WTC11 (cell line): ENCODE results near the gene COLGALT1. TPM values are rescaled to one million over a fixed set of nuclear protein-coding genes. Genes with fewer than 3 reads are reported as not detected.
A peak's percentile ranks its signal among the peaks of the same experiment; 100 is the strongest.

Source experiments
- ATAC-seq: fragments of 200-7000 bp; cut with Tn5 transposase; 2 replicates; pipeline ENCODE4 v1.10.0; 2021; ENCODE audit warnings: mild to moderate bottlenecking, moderate library complexity
- CTCF ChIA-PET: fragments of 300-600 bp; sonication (Branson Sonifier 250); formaldehyde crosslinking; loops from one replicate; lab custom pipeline; 2021; ENCODE audit warnings: antibody characterized with exemption; lab: Charles Lee
- POLR2A ChIA-PET: fragments of 350-600 bp; sonication (Branson Sonifier 250); formaldehyde crosslinking; loops from one replicate; lab custom pipeline; 2021; ENCODE audit warnings: antibody characterized with exemption; lab: Charles Lee
- DNase-seq: peaks from one replicate; pipeline ENCODE4 v3.0.0; 2021; ENCODE audit warnings: low spot score
- H3K27ac Mint-ChIP-seq: 2 replicates; pipeline ENCODE4 v1.8.0; 2021; ENCODE audit warnings: mixed read lengths
- H3K27me3 Mint-ChIP-seq: 2 replicates; pipeline ENCODE4 v1.8.0; 2021; ENCODE audit warnings: low read depth, mild to moderate bottlenecking, moderate library complexity, mixed read lengths
- H3K36me3 Mint-ChIP-seq: 2 replicates; pipeline ENCODE4 v1.8.0; 2021; ENCODE audit warnings: mixed read lengths
- H3K4me1 Mint-ChIP-seq: 2 replicates; pipeline ENCODE4 v1.8.0; 2022; ENCODE audit warnings: mixed read lengths
- H3K4me3 Mint-ChIP-seq: 2 replicates; pipeline ENCODE4 v1.8.0; 2021; ENCODE audit warnings: mild to moderate bottlenecking, moderate library complexity, mixed read lengths
- H3K9me3 Mint-ChIP-seq: 2 replicates; pipeline ENCODE4 v1.8.0; 2021; ENCODE audit warnings: mixed read lengths
- AR ChIP-seq: fragments of 250-450 bp; sonication (Bioruptor Pico); IDR thresholded peaks from 2 replicates; pipeline ENCODE4 v1.9.0; 2021; ENCODE audit warnings: mild to moderate bottlenecking
- ATF2 ChIP-seq: sonication (generic); formaldehyde crosslinking; IDR thresholded peaks from 2 replicates; pipeline ENCODE4 v1.8.1; 2022; ENCODE audit warnings: low read depth, missing genetic modification reagents, borderline replicate concordance
- EMX1 ChIP-seq: fragments of 250-450 bp; sonication (Bioruptor Pico); IDR thresholded peaks from 2 replicates; pipeline ENCODE4 v1.8.0; 2021; ENCODE audit warnings: mild to moderate bottlenecking
- ERG ChIP-seq: fragments of 250-450 bp; sonication (Bioruptor Pico); IDR thresholded peaks from 2 replicates; pipeline ENCODE4 v1.8.0; 2021; ENCODE audit warnings: mild to moderate bottlenecking
- ETV6 ChIP-seq: sonication (generic); formaldehyde crosslinking; IDR thresholded peaks from 2 replicates; pipeline ENCODE4 v1.8.1; 2022; ENCODE audit warnings: mild to moderate bottlenecking, missing genetic modification reagents
- MAX ChIP-seq: sonication (generic); formaldehyde crosslinking; IDR thresholded peaks from 2 replicates; pipeline ENCODE4 v1.8.0; 2022; ENCODE audit warnings: mild to moderate bottlenecking, missing genetic modification reagents
- MXD4 ChIP-seq: fragments of 250-450 bp; sonication (Bioruptor Pico); IDR thresholded peaks from 2 replicates; pipeline ENCODE4 v1.8.0; 2021; ENCODE audit warnings: mild to moderate bottlenecking, moderate library complexity, borderline replicate concordance
- NR3C1 ChIP-seq: sonication (generic); formaldehyde crosslinking; conservative IDR thresholded peaks from 2 replicates; pipeline ENCODE4 v1.8.1; 2023; ENCODE audit warnings: low read depth, mild to moderate bottlenecking, missing genetic modification reagents
- OVOL2 ChIP-seq: fragments of 250-450 bp; sonication (Bioruptor Pico); IDR thresholded peaks from 2 replicates; pipeline ENCODE4 v1.9.0; 2021; ENCODE audit warnings: mild to moderate bottlenecking, borderline replicate concordance
- RELA ChIP-seq: sonication (generic); formaldehyde crosslinking; IDR thresholded peaks from 2 replicates; pipeline ENCODE4 v1.8.1; 2022; ENCODE audit warnings: missing genetic modification reagents, mild to moderate bottlenecking, borderline replicate concordance
- ZNF121 ChIP-seq: sonication (generic); formaldehyde crosslinking; IDR thresholded peaks from 2 replicates; pipeline ENCODE4 v1.8.0; 2023; ENCODE audit warnings: missing genetic modification reagents
- ZNF232 ChIP-seq: sonication (generic); formaldehyde crosslinking; IDR thresholded peaks from 2 replicates; pipeline ENCODE4 v1.8.0; 2022; ENCODE audit warnings: mild to moderate bottlenecking, missing genetic modification reagents
- ZNF396 ChIP-seq: fragments of 250-450 bp; sonication (Bioruptor Pico); IDR thresholded peaks from 2 replicates; pipeline ENCODE4 v1.8.0; 2021; ENCODE audit warnings: mild to moderate bottlenecking, moderate library complexity, borderline replicate concordance
- ZNF423 ChIP-seq: fragments of 250-450 bp; sonication (Bioruptor Pico); IDR thresholded peaks from 2 replicates; pipeline ENCODE4 v2.1.2; 2022; ENCODE audit warnings: mild to moderate bottlenecking, moderate library complexity
- ZSCAN18 ChIP-seq: fragments of 250-450 bp; sonication (Bioruptor Pico); IDR thresholded peaks from 2 replicates; pipeline ENCODE4 v2.1.2; 2022; ENCODE audit warnings: mild to moderate bottlenecking, moderate library complexity
- total RNA-seq: library from RNA; stranded (reverse); gene quantifications from 3 replicates; pipeline ENCODE4 v1.2.3, GENCODE V29; 2021

COLGALT1 gene
- total RNA-seq, 1 experiment from 2014 or later, result 54.0 TPM

GRCh38 chr19:17519967-17520366 is 35.5 kb upstream of the COLGALT1 start (continued):
- no peak for TF ChIP-seq AR (CRISPR knock-in tag)
- TF ChIP-seq ZNF232 (CRISPR knock-in tag), result no peak
- TF ChIP-seq OVOL2 (CRISPR knock-in tag), result no peak
- TF ChIP-seq ATF2, result no peak
- no peak for TF ChIP-seq NR3C1 (CRISPR knock-in tag)

- no peak for TF ChIP-seq ZNF121 (CRISPR knock-in tag)
- TF ChIP-seq MXD4, result no peak
- TF ChIP-seq ZNF396 (CRISPR knock-in tag), result no peak
- TF ChIP-seq ZSCAN18 (CRISPR knock-in tag), result no peak
- TF ChIP-seq EMX1, result no peak
- no peak for TF ChIP-seq RELA
- no peak for TF ChIP-seq ERG (CRISPR knock-in tag)
- TF ChIP-seq, all 79 proteins: peak for 0
- CTCF ChIA-PET, result interaction anchor here (1.0 to 2.5 kb wide), 3 partner anchors 9 to 85 kb away, joined by 3 to 9 read pairs (median 3); partner anchors contain the start of gene PGLS
Observed at GRCh38 chr19:17520865-17521264, 34.6 kb upstream of the COLGALT1 start.

GRCh38 chr19:17522988-17523872 is 32.2 kb upstream of the COLGALT1 start:
- ChIA-PET POLR2A (no interaction called here), CTCF (interaction anchor here (0.8 kb wide), 1 partner anchor 12 kb away, joined by 4 read pairs; the partner anchor contains the start of gene PGLS)
- ATAC-seq (no peak), DNase-seq (no peak)
- H3K27ac Mint-ChIP-seq, result peak overlapping the region; percentile 45; the same call in 1 of the 2 replicates
- peaks cover 10% of the 10 kb centered on the region; the same call in 1 of the 2 replicates for H3K27me3 Mint-ChIP-seq
- H3K9me3 Mint-ChIP-seq, result no peaks in the 10 kb centered on the region
- TF ChIP-seq ZNF423 (CRISPR knock-in tag) (no peak), MAX (0 out of 2 replicates have a peak, but pooled peaks have one; percentile 26), NR3C1 (CRISPR knock-in tag) (no peak), ETV6 (CRISPR knock-in tag) (0 out of 2 replicates have a peak, but pooled peaks have one; percentile 17)
- peaks cover 4% of the 10 kb centered on the region for H3K36me3 Mint-ChIP-seq
- H3K4me1 Mint-ChIP-seq, result peaks cover 4% of the 10 kb centered on the region; the same call in 1 of the 2 replicates
- H3K4me3 Mint-ChIP-seq, result no peak overlapping the region

More at GRCh38 chr19:17520865-17521264, 34.6 kb upstream of the COLGALT1 start:
- POLR2A ChIA-PET, result no interaction called here
- H3K27ac Mint-ChIP-seq, result no peak overlapping the region
- peaks cover 21% of the 10 kb centered on the region for H3K36me3 Mint-ChIP-seq
- peaks cover 4% of the 10 kb centered on the region; the same call in 1 of the 2 replicates for H3K4me1 Mint-ChIP-seq
- ATAC-seq (no peak), DNase-seq (no peak)
- H3K4me3 Mint-ChIP-seq, result no peak overlapping the region
- H3K27me3 Mint-ChIP-seq, result peaks cover 10% of the 10 kb centered on the region; the same call in 1 of the 2 replicates
- H3K9me3 Mint-ChIP-seq, result peaks cover 10% of the 10 kb centered on the region
